CD14-positive monocyte (primary cell): ENCODE measurements around the gene PTX3. TPM values are rescaled to one million over a fixed set of nuclear protein-coding genes. Genes with fewer than 3 reads are reported as not detected.

ENCODE experiments used
- DNase-seq, 3 donors: peaks; one replicate each; pipeline ENCODE4 v3.0.0-alpha.2; 2011 to 2022
- H2AFZ ChIP-seq: 2 replicates; pipeline ENCODE4 v1.6.0; 2012; ENCODE audit warnings: mild to moderate bottlenecking, low read depth, low read length, inconsistent platforms; ENCODE audit not compliant: insufficient read depth, poor library complexity, severe bottlenecking
- H3K27ac ChIP-seq, 2 donors: 1 replicate in 1 of 2; 2 replicates in 1 of 2; pipeline ENCODE4 v1.5.1; 2012 to 2013; ENCODE audit warnings: low read length in 2 of 2, control low read depth in 1 of 2, inconsistent platforms in 1 of 2, low read depth in 1 of 2, mild to moderate bottlenecking in 1 of 2
- H3K27me3 ChIP-seq, 2 donors: one replicate each; pipeline versions ENCODE4 v1.6.0 to v1.6.1; 2011 to 2013; ENCODE audit warnings: low read length in 2 of 2; ENCODE audit not compliant: control insufficient read depth in 2 of 2, insufficient read depth in 2 of 2
- H3K36me3 ChIP-seq, 2 donors: replicated peaks in 1 of 2; 1 replicate in 1 of 2; 2 replicates in 1 of 2; pipeline versions ENCODE4 v1.5.1 to v1.6.1; 2012 to 2013; ENCODE audit warnings: low read length in 2 of 2, control low read depth in 1 of 2, inconsistent platforms in 1 of 2, mild to moderate bottlenecking in 1 of 2; ENCODE audit not compliant: insufficient read depth in 2 of 2, control insufficient read depth in 1 of 2
- H3K4me1 ChIP-seq, 2 donors: 1 replicate in 1 of 2; 2 replicates in 1 of 2; pipeline versions ENCODE4 v1.5.1 to v1.6.1; 2012 to 2013; ENCODE audit warnings: low read length in 2 of 2, control low read depth in 1 of 2, inconsistent platforms in 1 of 2, mild to moderate bottlenecking in 1 of 2, moderate library complexity in 1 of 2; ENCODE audit not compliant: insufficient read depth in 2 of 2, control insufficient read depth in 1 of 2
- H3K4me2 ChIP-seq: replicated peaks from 2 replicates; pipeline ENCODE3; 2012; ENCODE audit warnings: low read length, moderate library complexity, mild to moderate bottlenecking; ENCODE audit not compliant: poor library complexity, severe bottlenecking; ENCODE audit errors: extremely low read depth
- H3K4me3 ChIP-seq, 3 experiments: fragments of 200-600 bp in 1 of 3; sonication (generic) in 1 of 3; replicated peaks in 1 of 3; 1 replicate in 2 of 3; 2 replicates in 1 of 3; pipeline ENCODE4 v1.5.1; 2011 to 2013; ENCODE audit warnings: low read length in 3 of 3, mild to moderate bottlenecking in 3 of 3, control low read depth in 2 of 3, low read depth in 2 of 3, inconsistent platforms in 1 of 3, moderate library complexity in 1 of 3
- H3K79me2 ChIP-seq: 2 replicates; pipeline ENCODE4 v1.6.0; 2012; ENCODE audit warnings: mild to moderate bottlenecking, control low read depth, inconsistent platforms, low read length, moderate library complexity; ENCODE audit not compliant: insufficient read depth
- H3K9ac ChIP-seq: 2 replicates; pipeline ENCODE4 v1.6.0; 2017; ENCODE audit warnings: low read length, mild to moderate bottlenecking; ENCODE audit not compliant: insufficient read depth, poor library complexity, severe bottlenecking
- H3K9me3 ChIP-seq, 2 donors: replicated peaks in 1 of 2; 1 replicate in 1 of 2; 2 replicates in 1 of 2; pipeline versions ENCODE4 v1.5.1 to v1.6.1; 2012 to 2013; ENCODE audit warnings: low read length in 2 of 2, control low read depth in 1 of 2; ENCODE audit not compliant: control insufficient read depth in 1 of 2, insufficient read depth in 1 of 2
- H4K20me1 ChIP-seq: 2 replicates; pipeline ENCODE4 v1.6.0; 2012; ENCODE audit warnings: mild to moderate bottlenecking, low read length, control low read depth, moderate library complexity; ENCODE audit not compliant: insufficient read depth
- H3K27ac Mint-ChIP-seq, 7 donors: one replicate each; pipeline ENCODE4 v1.8.0; 2020; ENCODE audit warnings: mild to moderate bottlenecking in 7 of 7, mixed read lengths in 7 of 7, moderate library complexity in 6 of 7, inconsistent platforms in 2 of 7
- H3K27me3 Mint-ChIP-seq, 3 donors: one replicate each; pipeline ENCODE4 v1.8.0; 2021 to 2022; ENCODE audit warnings: low read depth in 3 of 3, mild to moderate bottlenecking in 3 of 3, mixed read lengths in 3 of 3, moderate library complexity in 3 of 3, inconsistent platforms in 1 of 3
- H3K36me3 Mint-ChIP-seq, 2 donors: one replicate each; pipeline ENCODE4 v1.8.0; 2020; ENCODE audit warnings: mixed read lengths in 2 of 2, inconsistent platforms in 1 of 2, mild to moderate bottlenecking in 1 of 2
- H3K4me1 Mint-ChIP-seq: one replicate; pipeline ENCODE4 v1.8.0; 2020; ENCODE audit warnings: mild to moderate bottlenecking, mixed read lengths
- H3K4me3 Mint-ChIP-seq, 2 donors: one replicate each; pipeline ENCODE4 v1.8.0; 2020; ENCODE audit warnings: mild to moderate bottlenecking in 2 of 2, mixed read lengths in 2 of 2, moderate library complexity in 1 of 2
- H3K9me3 Mint-ChIP-seq, 7 donors: one replicate each; pipeline ENCODE4 v1.8.0; 2020 to 2022; ENCODE audit warnings: mixed read lengths in 7 of 7, mild to moderate bottlenecking in 6 of 7, moderate library complexity in 6 of 7, inconsistent platforms in 2 of 7
- WGBS: methylation state at CpG from one replicate; pipeline ENCODE4 v1.1.5; 2013; ENCODE audit warnings: missing lambda C conversion rate; ENCODE audit not compliant: insufficient coverage; 5-methylcytosine and 5-hydroxymethylcytosine counted together
- intact Hi-C, 2 donors: fragments of 100-400 bp; cut with micrococcal nuclease; formaldehyde crosslinking; loops; one replicate each; pipeline versions ENCODE4 v1.15.0 to v1.15.1; 2023
- polyA plus RNA-seq, 3 donors: library from polyadenylated mRNA; depleted of rRNA in 1 of 3; unstranded in 2 of 3; stranded (reverse) in 1 of 3; fragments of 300-500 nt in 2 of 3; fragments of >200 nt in 1 of 3; fragmentation: Illumina TruSeq in 2 of 3; gene quantifications; 1 replicate in 2 of 3; 2 replicates in 1 of 3; pipeline ENCODE4 v1.2.3, GENCODE V29; 2012 to 2021
- TF ChIP-seq, protein P1 (sequence below): fragments of 200-600 bp; IDR thresholded peaks from one replicate; pipeline ENCODE4 v1.8.0; 2022; ENCODE audit warnings: antibody characterized with exemption, mild to moderate bottlenecking

The PTX3 gene
- polyA plus RNA-seq, 3 donors: 9.1 to 84.5 (median 10.5) TPM

DNA sequence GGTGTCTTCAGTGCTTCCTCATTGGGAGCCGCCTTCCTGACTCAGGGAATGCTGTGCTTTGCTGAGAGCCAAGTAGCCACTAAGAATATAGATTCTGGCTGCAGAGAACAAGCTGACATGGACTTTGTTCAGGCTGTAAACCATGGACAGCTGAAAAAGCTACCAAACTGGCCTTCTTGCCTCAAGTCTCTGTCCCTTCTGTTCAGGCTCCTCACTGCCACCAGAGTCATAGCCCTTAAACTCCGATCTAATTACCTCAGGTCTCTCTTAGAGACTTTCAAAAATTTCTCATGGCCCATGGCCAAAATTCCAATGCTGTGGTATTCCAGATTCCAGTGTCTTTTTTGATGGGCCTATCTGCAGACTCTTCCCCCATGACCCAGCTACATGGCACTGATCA lies 19.4 kb upstream of the PTX3 start:
- Histone ChIP-seq H3K4me2 (no peak overlapping the region), H3K4me3 (no peak overlapping the region), H3K9me3 (no peaks in the 10 kb centered on the region), H3K4me1 (no peaks in the 10 kb centered on the region), H3K9ac (no peak overlapping the region), H3K27me3 (peaks cover 0 to 2% of the 10 kb centered on the region in 2 donors), H3K27ac (no peak overlapping the region), H4K20me1 (no peaks in the 10 kb centered on the region), H3K79me2 (no peaks in the 10 kb centered on the region), H2AFZ (no peak overlapping the region), H3K36me3 (no peaks in the 10 kb centered on the region)
- Mint-ChIP-seq H3K9me3 (peaks cover 0 to 2% (median 0%) of the 10 kb centered on the region in 7 donors), H3K27ac (no peak overlapping the region), H3K4me1 (no peaks in the 10 kb centered on the region), H3K4me3 (no peak overlapping the region), H3K27me3 (peaks cover 2 to 5% (median 2%) of the 10 kb centered on the region in 3 donors), H3K36me3 (no peaks in the 10 kb centered on the region)
- TF ChIP-seq, protein P1, sequence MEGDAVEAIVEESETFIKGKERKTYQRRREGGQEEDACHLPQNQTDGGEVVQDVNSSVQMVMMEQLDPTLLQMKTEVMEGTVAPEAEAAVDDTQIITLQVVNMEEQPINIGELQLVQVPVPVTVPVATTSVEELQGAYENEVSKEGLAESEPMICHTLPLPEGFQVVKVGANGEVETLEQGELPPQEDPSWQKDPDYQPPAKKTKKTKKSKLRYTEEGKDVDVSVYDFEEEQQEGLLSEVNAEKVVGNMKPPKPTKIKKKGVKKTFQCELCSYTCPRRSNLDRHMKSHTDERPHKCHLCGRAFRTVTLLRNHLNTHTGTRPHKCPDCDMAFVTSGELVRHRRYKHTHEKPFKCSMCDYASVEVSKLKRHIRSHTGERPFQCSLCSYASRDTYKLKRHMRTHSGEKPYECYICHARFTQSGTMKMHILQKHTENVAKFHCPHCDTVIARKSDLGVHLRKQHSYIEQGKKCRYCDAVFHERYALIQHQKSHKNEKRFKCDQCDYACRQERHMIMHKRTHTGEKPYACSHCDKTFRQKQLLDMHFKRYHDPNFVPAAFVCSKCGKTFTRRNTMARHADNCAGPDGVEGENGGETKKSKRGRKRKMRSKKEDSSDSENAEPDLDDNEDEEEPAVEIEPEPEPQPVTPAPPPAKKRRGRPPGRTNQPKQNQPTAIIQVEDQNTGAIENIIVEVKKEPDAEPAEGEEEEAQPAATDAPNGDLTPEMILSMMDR: no peak
- WGBS: 100% methylated on average over 2 of the region's 2 CpGs
- DNase-seq: no peak
- intact Hi-C loops: loop anchor here in 1 of 2 donors (10.0 kb wide), 1 partner anchor 48 kb away; no protein-coding TSS in a partner anchor

DNA sequence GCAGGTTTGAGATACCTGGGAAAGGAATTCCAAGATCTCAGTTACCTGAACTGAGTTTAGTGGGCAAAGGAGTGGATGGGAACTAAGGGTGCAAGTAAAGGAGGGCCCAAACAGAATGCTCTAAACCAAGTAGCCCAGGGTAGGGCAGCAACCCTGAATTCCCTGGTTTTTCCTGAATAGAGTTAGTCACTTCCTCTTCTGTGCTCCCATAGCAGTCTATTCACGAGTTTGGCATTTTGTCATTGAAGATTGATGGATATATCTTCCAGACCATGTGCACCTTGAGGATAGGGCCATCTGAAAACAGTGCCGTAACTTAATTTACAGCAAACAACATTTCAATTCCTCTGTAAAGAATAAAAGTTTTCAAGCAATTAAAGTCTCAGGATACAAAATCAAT lies 18.5 kb upstream of the PTX3 start:
- Histone ChIP-seq H3K4me2 (no peak overlapping the region), H3K4me1 (no peaks in the 10 kb centered on the region), H3K9me3 (no peaks in the 10 kb centered on the region), H3K36me3 (no peaks in the 10 kb centered on the region), H3K4me3 (no peak overlapping the region), H3K9ac (no peak overlapping the region), H3K79me2 (no peaks in the 10 kb centered on the region), H2AFZ (no peak overlapping the region), H3K27ac (no peak overlapping the region), H4K20me1 (no peaks in the 10 kb centered on the region), H3K27me3 (peaks cover 0 to 2% of the 10 kb centered on the region in 2 donors)
- no peak for DNase-seq
- Mint-ChIP-seq H3K27me3 (peaks cover 2 to 5% (median 2%) of the 10 kb centered on the region in 3 donors), H3K4me1 (no peaks in the 10 kb centered on the region), H3K36me3 (no peaks in the 10 kb centered on the region), H3K4me3 (no peak overlapping the region), H3K9me3 (peaks cover 0 to 3% (median 1%) of the 10 kb centered on the region in 7 donors), H3K27ac (no peak overlapping the region)
- intact Hi-C loops: loop anchor here in 1 of 2 donors (10.0 kb wide), 1 partner anchor 47 kb away; no protein-coding TSS in a partner anchor
- TF ChIP-seq, protein P1: no peak
- no CpG with 5 or more reads among the region's 2 CpGs for WGBS
